Neural progenitor cell (in vitro differentiated cells): ENCODE results near the gene SLC26A2. TPM values are rescaled to one million over a fixed set of nuclear protein-coding genes. Genes with fewer than 3 reads are reported as not detected.

Experiments
- DNase-seq: peaks from one replicate; pipeline ENCODE4 v3.0.0-alpha.2; 2016; ENCODE audit warnings: low spot score
- H2AFZ ChIP-seq: fragments of 200-600 bp; sonication (generic); replicated peaks from 2 replicates; pipeline ENCODE4 v1.6.1; 2016; ENCODE audit warnings: antibody characterized with exemption
- H3F3A ChIP-seq: fragments of 200-600 bp; sonication (generic); 2 replicates; pipeline ENCODE4 v1.6.1; 2016; ENCODE audit warnings: antibody characterized with exemption, low read depth
- H3K27ac ChIP-seq: fragments of 200-600 bp; sonication (generic); 2 replicates; pipeline ENCODE4 v1.5.1; 2016; ENCODE audit warnings: mild to moderate bottlenecking
- H3K27me3 ChIP-seq: fragments of 200-600 bp; sonication (generic); 2 replicates; pipeline ENCODE4 v1.6.1; 2016; ENCODE audit warnings: mild to moderate bottlenecking, moderate library complexity
- H3K36me3 ChIP-seq: fragments of 200-600 bp; sonication (generic); 2 replicates; pipeline ENCODE4 v1.5.1; 2016
- H3K4me1 ChIP-seq: fragments of 200-600 bp; sonication (generic); 2 replicates; pipeline ENCODE4 v1.6.1; 2016; ENCODE audit warnings: mixed run types
- H3K4me2 ChIP-seq: fragments of 200-600 bp; sonication (generic); 2 replicates; pipeline ENCODE4 v1.6.1; 2016
- H3K4me3 ChIP-seq: fragments of 200-600 bp; sonication (generic); 2 replicates; pipeline ENCODE4 v1.5.1; 2016
- H3K79me2 ChIP-seq: fragments of 200-600 bp; sonication (generic); 2 replicates; pipeline ENCODE4 v1.6.1; 2016; ENCODE audit warnings: low read depth
- H3K9ac ChIP-seq: fragments of 200-600 bp; sonication (generic); 2 replicates; pipeline ENCODE4 v1.6.1; 2016
- H3K9me3 ChIP-seq: fragments of 200-600 bp; sonication (generic); 2 replicates; pipeline ENCODE4 v1.5.1; 2016; ENCODE audit warnings: low read depth
- H4K20me1 ChIP-seq: fragments of 200-600 bp; sonication (generic); 2 replicates; pipeline ENCODE4 v1.6.1; 2016; ENCODE audit warnings: low read depth
- H3K27ac Mint-ChIP-seq: 3 replicates; pipeline ENCODE4 v1.8.0; 2021; ENCODE audit warnings: mixed read lengths
- H3K27me3 Mint-ChIP-seq: 2 replicates; pipeline ENCODE4 v1.8.0; 2022; ENCODE audit warnings: low read depth, mild to moderate bottlenecking, inconsistent platforms, moderate library complexity, mixed read lengths; ENCODE audit not compliant: insufficient read depth
- H3K36me3 Mint-ChIP-seq: 3 replicates; pipeline ENCODE4 v1.8.0; 2021; ENCODE audit warnings: mixed read lengths
- H3K4me1 Mint-ChIP-seq: 3 replicates; pipeline ENCODE4 v1.8.0; 2021; ENCODE audit warnings: mixed read lengths
- H3K4me3 Mint-ChIP-seq: 3 replicates; pipeline ENCODE4 v1.8.0; 2021; ENCODE audit warnings: mild to moderate bottlenecking, moderate library complexity, mixed read lengths
- H3K9me3 Mint-ChIP-seq: 3 replicates; pipeline ENCODE4 v1.8.0; 2020; ENCODE audit warnings: mixed read lengths
- CTCF ChIP-seq: fragments of 200-600 bp; sonication (generic); IDR thresholded peaks from 2 replicates; pipeline ENCODE4 v1.5.1; 2017; ENCODE audit warnings: antibody characterized with exemption, mild to moderate bottlenecking
- EZH2 ChIP-seq: fragments of 200-600 bp; sonication (generic); IDR thresholded peaks from 2 replicates; pipeline ENCODE4 v1.6.1; 2017; ENCODE audit warnings: antibody characterized with exemption, mild to moderate bottlenecking, moderate library complexity
- EZH2phosphoT487 ChIP-seq: fragments of 200-600 bp; sonication (generic); IDR thresholded peaks from 2 replicates; pipeline ENCODE4 v1.6.1; 2017; ENCODE audit warnings: antibody characterized with exemption
- total RNA-seq: library from RNA; depleted of rRNA; stranded (reverse); fragments of >200 nt; gene quantifications from 2 replicates; pipeline ENCODE4 v1.2.3, GENCODE V29; 2015; ENCODE audit warnings: low replicate concordance

Gene SLC26A2
- total RNA-seq, 1 donor from 2014 or later = 20.1 TPM

- Histone ChIP-seq H3F3A (no peaks in the 10 kb centered on the region), H3K4me1 (no peaks in the 10 kb centered on the region), H3K9me3 (no peaks in the 10 kb centered on the region), H3K4me2 (no peak within 1 kb of the TSS), H3K27ac (no peak within 1 kb of the TSS), H3K36me3 (no peaks in the 10 kb centered on the region), H2AFZ (no peak within 1 kb of the TSS), H4K20me1 (no peaks in the 10 kb centered on the region), H3K79me2 (no peaks in the 10 kb centered on the region), H3K4me3 (no peak within 1 kb of the TSS), H3K9ac (no peak within 1 kb of the TSS), H3K27me3 (no peaks in the 10 kb centered on the region)
- no peaks in the 10 kb centered on the region for H3K36me3 Mint-ChIP-seq
- H3K4me3 Mint-ChIP-seq = no peak within 1 kb of the TSS
- no peaks in the 10 kb centered on the region for H3K9me3 Mint-ChIP-seq
- H3K4me1 Mint-ChIP-seq = peaks cover 6% of the 10 kb centered on the region
- DNase-seq = no peak
- H3K27me3 Mint-ChIP-seq = peaks cover 2% of the 10 kb centered on the region
- no peak for TF ChIP-seq EZH2
- TF ChIP-seq CTCF = no peak
- H3K27ac Mint-ChIP-seq = no peak within 1 kb of the TSS
Measured at GRCh38 chr5:149944666-149945065, 15.9 kb upstream of the SLC26A2 start, which contains the start of gene PDE6A. Gene PDE6A (minus strand): TSS chr5:149944793. CDS start chr5:149944673, 120 bp downstream.

GRCh38 chr5:149946118-149946517 is 14.4 kb upstream of the SLC26A2 start:
- Mint-ChIP-seq H3K9me3 (no peaks in the 10 kb centered on the region), H3K27me3 (peaks cover 2% of the 10 kb centered on the region), H3K27ac (no peak overlapping the region), H3K36me3 (no peaks in the 10 kb centered on the region), H3K4me1 (peaks cover 4% of the 10 kb centered on the region), H3K4me3 (no peak overlapping the region)
- H3K36me3 ChIP-seq = no peaks in the 10 kb centered on the region
- no peaks in the 10 kb centered on the region for H3K27me3 ChIP-seq
- H4K20me1 ChIP-seq = no peaks in the 10 kb centered on the region
- no peaks in the 10 kb centered on the region for H3K4me1 ChIP-seq
- TF ChIP-seq EZH2phosphoT487 = no peak
- TF ChIP-seq EZH2 = no peak
- TF ChIP-seq CTCF = no peak
- no peak overlapping the region for H3K9ac ChIP-seq
- H3F3A ChIP-seq = no peaks in the 10 kb centered on the region
- H3K27ac ChIP-seq = no peak overlapping the region
- no peak overlapping the region for H3K4me3 ChIP-seq
- no peak overlapping the region for H3K4me2 ChIP-seq
- no peaks in the 10 kb centered on the region for H3K79me2 ChIP-seq
- H2AFZ ChIP-seq = no peak overlapping the region
- no peaks in the 10 kb centered on the region for H3K9me3 ChIP-seq
- no peak for DNase-seq

- Histone ChIP-seq H4K20me1 (no peaks in the 10 kb centered on the region), H2AFZ (no peak overlapping the region), H3K9me3 (no peaks in the 10 kb centered on the region), H3K27ac (no peak overlapping the region), H3K79me2 (no peaks in the 10 kb centered on the region), H3K4me2 (no peak overlapping the region), H3F3A (no peaks in the 10 kb centered on the region), H3K4me1 (no peaks in the 10 kb centered on the region), H3K9ac (no peak overlapping the region), H3K27me3 (no peaks in the 10 kb centered on the region), H3K36me3 (no peaks in the 10 kb centered on the region), H3K4me3 (no peak overlapping the region)
- DNase-seq = no peak
- Mint-ChIP-seq H3K27me3 (peaks cover 4% of the 10 kb centered on the region), H3K4me1 (no peaks in the 10 kb centered on the region), H3K4me3 (no peak overlapping the region), H3K27ac (no peak overlapping the region), H3K9me3 (no peaks in the 10 kb centered on the region), H3K36me3 (no peaks in the 10 kb centered on the region)
- TF ChIP-seq EZH2phosphoT487 = no peak
- no peak for TF ChIP-seq CTCF
- TF ChIP-seq EZH2 = no peak
Measured at GRCh38 chr5:149948993-149949392, 11.6 kb upstream of the SLC26A2 start.
